ENCODE measurements around the gene UBD.

DNA sequence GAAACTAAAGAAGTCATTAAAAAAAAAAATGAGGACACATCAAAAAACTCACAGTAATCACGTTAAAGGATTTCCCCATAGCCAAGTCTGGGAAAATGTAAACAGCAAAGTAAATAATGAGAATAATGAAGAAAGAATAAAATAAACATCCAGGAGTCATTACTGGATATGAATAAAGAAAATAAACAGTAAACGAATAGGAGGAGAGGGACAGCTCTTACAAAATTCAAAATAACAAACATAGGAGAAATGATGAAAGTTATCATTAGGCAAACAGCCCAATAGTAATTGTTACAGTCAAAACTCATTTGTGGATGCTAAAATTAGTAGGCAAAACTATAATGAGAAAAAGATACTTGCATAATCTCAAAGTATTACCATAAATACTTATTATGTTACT lies 8.0 kb upstream of the UBD start:
- TF ChIP-seq, protein P1, sequence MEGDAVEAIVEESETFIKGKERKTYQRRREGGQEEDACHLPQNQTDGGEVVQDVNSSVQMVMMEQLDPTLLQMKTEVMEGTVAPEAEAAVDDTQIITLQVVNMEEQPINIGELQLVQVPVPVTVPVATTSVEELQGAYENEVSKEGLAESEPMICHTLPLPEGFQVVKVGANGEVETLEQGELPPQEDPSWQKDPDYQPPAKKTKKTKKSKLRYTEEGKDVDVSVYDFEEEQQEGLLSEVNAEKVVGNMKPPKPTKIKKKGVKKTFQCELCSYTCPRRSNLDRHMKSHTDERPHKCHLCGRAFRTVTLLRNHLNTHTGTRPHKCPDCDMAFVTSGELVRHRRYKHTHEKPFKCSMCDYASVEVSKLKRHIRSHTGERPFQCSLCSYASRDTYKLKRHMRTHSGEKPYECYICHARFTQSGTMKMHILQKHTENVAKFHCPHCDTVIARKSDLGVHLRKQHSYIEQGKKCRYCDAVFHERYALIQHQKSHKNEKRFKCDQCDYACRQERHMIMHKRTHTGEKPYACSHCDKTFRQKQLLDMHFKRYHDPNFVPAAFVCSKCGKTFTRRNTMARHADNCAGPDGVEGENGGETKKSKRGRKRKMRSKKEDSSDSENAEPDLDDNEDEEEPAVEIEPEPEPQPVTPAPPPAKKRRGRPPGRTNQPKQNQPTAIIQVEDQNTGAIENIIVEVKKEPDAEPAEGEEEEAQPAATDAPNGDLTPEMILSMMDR (IDR thresholded peaks at IDR 0.05): no peak
- TF ChIP-seq POLR2AphosphoS5 (IDR thresholded peaks at IDR 0.05): no peak
